GM08714 (cell line): Measurements from ENCODE around the gene OR6B1.

ENCODE experiments used
- H3K4me3 ChIP-seq: fragments of 200-500 bp; sonication (Bioruptor generic); 2 replicates; pipeline ENCODE4 v1.5.1; 2014; ENCODE audit warnings: mild to moderate bottlenecking, low read length, inconsistent platforms
- ZNF274 ChIP-seq: IDR thresholded peaks from 2 replicates; pipeline ENCODE4 v1.6.1; 2012; ENCODE audit warnings: mild to moderate bottlenecking, low read depth, low read length

Gene OR6B1

DNA sequence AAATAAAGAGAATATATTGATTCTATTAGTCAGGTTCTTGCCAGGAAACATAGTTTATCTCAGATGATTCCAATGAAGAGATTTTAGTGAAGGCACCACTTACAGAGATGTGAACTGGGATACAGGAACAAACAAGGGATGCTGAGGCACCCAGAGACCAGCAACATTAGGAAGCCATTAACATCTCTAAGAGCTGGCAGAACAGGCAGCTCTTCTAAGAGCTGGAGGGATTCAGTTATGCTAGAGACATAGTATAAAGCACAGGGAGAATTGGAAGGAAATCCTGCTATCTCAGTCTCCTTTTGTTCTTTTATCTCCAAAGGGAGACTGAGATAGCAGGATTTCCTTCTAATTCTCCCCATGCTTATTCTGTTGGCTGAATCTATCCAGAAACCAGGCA, 22.0 kb downstream of the OR6B1 start:
- no peak for TF ChIP-seq ZNF274
- no peak overlapping the region for H3K4me3 ChIP-seq

DNA sequence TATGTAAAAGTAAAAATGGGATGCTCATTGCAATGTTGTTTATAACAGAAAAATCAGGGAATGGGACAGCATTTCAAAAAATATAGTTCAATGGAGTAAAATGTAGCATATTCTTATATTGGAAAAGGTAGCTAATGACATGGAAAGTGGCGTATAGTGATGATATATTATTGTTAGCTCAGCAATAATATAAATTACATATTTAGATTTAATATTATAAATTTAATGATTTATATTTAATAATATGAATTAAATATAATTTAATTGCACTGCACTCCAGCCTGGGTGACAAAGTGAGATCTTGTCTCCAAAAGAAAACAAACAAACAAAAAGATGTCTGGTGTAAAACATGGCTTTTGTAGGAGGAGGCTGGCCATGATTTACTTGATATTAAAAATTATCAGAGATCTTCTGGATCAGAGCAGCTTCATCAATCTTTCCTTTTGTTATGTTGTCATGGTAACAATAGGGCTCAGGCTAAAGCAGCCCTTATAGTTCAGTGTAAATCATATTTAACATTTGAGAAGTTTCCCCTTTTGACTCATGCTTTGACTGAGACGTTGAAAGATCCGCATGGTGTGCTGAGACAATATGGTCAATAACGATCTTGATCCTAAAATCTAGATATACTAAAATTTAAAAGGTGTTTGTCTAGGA, 23.2 kb downstream of the OR6B1 start:
- no peak overlapping the region for H3K4me3 ChIP-seq
- no peak for TF ChIP-seq ZNF274

DNA sequence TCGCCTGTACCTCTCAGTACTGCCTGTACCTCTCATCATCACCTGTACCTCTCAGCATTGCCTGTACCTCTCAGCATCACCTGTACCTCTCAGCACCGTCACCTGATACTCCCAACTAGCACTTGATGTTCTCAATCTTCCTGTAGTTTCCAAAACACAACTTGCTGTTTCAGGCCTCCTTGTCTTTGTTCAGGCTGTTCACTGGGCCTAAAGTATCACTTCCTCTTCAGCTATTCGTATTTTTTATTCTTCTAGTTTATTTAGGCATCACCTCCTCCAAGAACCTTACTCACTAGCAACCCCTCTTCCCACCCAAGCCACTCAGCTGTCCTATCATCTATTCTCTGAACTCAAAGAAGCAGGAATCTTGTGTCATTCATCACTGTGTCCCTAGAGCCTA, 24.1 kb downstream of the OR6B1 start:
- no peak overlapping the region for H3K4me3 ChIP-seq
- no peak for TF ChIP-seq ZNF274

DNA sequence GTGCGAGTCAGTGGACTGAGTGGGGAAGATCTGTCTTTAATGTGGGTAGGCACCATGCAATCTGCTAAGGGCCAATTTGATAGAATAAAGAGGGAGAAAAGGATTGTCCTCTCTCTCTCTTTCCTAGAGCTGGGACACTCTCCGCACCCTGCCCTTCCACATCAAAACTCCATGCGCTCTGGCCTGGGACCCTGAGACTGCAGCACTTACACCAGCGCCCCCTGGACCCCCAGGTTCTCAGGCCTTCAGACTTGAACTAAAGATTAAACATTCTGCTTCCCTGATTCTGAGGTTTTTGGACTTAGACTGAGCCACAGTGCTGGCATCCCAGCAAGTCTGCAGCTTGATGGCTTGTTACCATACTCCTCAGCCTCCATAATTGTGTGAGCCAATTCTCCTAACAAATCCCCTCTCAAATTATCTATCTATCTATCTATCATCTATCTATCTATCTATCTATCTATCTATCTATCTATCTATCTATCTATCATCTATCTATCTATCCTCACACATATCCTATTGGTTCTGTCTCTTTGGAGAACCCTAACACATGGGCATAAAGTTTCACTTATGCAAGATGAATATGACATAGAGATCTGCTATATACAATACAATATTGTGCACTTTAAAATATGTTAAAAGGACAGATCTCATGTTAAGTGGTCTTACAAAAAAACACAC, 26.2 kb downstream of the OR6B1 start:
- TF ChIP-seq ZNF274 = no peak
- no peak overlapping the region for H3K4me3 ChIP-seq

DNA sequence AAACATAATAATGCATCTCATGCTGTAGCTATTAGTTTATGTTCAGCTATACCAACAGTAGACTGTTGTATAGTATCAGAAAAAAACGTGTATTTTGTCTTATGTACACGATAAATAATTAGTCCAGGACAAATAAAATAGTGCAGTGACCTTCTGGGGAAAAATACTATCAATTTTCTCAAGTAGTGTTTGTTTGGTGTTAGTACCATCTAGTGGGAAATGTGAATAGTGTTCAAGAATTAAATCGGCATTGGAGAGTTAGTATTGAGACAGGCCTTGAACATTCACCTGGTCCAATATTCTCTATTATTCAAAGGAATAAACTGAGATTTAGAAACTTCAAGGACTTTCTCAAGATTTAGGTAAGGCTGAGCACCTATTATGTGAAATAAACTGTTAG, 26.9 kb downstream of the OR6B1 start:
- TF ChIP-seq ZNF274 = no peak
- H3K4me3 ChIP-seq = no peak overlapping the region

DNA sequence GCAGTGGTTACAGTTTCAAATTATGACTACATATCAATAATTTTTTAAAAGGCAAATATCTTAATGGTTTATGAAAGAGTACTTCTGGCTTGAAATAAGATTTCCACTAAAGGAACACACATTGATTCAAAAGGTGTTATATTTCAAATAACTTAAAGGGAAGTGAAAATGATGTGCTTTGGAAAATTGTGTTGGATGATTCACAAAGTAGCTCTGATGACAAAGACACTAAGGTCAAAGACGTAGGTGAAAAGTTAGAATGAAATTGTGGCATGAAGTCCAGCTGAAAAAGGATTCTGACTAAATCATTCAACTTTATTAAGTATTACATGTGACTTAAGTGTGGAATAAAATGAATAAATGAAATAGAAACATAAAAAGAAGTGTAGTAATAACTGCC, 27.9 kb downstream of the OR6B1 start:
- TF ChIP-seq ZNF274 = no peak
- H3K4me3 ChIP-seq = no peak overlapping the region

DNA sequence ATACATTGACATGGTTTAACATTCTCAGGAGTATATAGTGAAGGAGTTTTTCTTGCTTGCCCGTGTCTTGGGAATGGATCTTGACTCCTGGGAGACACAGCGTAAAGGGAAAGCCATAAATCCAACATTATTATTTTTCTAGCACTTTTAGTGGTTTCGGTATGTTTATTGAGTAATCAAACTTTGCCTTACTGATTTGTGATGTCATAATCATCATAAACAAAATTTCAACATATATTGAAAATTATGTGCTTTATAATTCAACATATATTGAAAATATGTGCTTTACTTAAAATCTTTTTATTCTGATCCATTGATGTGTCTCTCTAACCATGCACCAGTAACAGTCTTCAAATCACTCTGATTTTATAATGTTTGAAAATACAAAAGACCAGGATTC, 28.4 kb downstream of the OR6B1 start:
- no peak overlapping the region for H3K4me3 ChIP-seq

DNA sequence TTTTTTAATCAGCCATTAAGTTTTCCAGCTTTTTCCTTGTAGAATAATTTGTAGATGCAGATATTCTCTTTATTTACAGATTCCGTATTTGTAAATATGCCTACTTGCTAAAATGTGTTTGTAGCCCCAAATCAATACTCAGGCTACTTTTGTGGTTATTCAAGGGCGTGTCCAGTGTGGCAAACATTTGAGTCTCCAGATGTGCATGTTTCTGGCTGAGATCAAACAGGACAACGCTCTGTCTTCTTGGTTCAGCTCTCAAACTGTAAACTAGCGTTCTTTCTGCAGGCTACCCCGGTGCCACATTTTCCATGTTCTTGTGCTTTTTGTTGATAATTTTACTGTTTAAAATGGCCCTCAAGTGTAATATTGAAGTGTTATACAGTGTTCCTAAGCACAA, 32.4 kb downstream of the OR6B1 start:
- no peak overlapping the region for H3K4me3 ChIP-seq
- no peak for TF ChIP-seq ZNF274

More for the DNA sequence above, 28.4 kb downstream of the OR6B1 start:
- TF ChIP-seq ZNF274 = no peak

DNA sequence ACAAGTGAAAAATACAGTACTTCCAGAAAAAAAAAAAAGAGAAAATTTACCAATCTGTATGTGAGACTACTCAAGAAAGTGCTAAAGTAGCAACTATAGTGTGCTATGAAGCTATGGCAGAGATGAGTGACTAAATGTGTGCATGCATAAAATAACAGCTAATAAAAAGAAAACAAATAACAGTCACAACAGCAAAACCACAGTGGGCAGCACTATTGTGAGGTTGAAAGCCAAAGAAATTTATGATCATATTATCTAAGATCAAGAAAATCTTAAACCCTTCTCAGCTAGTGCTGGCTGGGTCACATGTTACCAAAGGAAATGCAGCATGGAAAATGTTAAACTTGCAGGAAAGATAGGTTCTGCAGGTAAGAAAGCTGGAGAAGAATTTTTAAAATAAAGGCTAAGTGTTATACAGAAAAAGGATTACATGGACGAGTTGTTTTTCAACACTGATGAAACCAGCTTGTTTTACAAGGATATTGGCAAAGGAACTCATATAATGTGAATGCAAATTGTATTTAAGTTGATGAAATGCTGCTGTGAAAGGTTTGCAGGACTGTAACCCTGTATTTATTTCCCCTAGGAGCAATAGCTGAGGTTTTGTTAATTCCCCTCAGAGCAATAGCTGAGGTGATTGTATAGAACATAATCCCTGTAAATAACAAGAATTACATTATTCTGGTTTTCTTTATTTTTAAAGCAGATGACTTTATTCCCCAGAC, 33.0 kb downstream of the OR6B1 start:
- H3K4me3 ChIP-seq = no peak overlapping the region
- TF ChIP-seq ZNF274 = no peak

DNA sequence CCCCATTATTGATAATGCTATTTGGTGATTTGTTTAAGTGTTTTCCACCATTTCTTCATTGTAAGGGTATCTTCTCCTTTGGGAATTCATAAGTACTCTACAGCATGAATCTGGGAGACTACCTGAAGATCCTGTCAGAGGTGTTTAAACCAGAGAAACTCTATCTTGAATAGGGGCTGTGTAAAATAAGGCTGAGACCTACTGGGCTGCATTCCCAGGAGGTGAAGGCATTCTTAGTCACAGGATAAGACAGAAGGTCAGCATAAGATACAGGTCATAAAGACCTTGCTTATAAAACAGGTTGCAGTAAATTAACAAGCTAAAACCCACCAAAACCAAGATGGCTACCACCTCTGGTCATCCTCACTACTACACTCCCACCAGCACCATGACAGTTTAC, 35.3 kb downstream of the OR6B1 start:
- no peak for TF ChIP-seq ZNF274

DNA sequence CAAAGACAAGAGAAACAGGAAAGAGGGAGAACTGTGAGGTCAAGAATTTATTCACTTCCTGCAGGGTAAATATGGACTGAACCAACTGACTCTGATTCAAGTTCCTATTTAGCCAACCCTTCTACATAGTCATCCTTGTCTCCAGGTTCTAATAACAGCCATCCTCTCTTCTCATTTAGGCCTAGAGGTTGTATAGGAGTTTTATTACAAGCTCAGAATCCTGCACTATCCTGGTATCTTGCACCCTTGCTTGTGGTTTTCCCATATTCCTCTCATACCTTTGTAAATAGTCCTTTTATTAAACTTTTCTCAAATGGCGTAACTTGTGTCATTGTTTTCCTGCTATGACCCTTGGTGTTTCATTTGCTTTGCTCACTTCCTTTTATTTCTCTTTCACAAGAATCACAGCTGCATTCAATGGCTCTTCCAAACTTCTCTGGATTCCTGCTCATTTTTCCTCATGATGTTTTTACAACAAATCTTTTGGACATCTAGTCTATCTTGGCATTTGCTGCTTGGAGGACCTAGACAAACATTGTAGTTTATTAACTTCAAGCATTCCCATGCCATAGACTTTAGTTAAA, 36.3 kb downstream of the OR6B1 start:
- no peak overlapping the region for H3K4me3 ChIP-seq
- no peak for TF ChIP-seq ZNF274

More for the DNA sequence above, 35.3 kb downstream of the OR6B1 start:
- no peak overlapping the region for H3K4me3 ChIP-seq

DNA sequence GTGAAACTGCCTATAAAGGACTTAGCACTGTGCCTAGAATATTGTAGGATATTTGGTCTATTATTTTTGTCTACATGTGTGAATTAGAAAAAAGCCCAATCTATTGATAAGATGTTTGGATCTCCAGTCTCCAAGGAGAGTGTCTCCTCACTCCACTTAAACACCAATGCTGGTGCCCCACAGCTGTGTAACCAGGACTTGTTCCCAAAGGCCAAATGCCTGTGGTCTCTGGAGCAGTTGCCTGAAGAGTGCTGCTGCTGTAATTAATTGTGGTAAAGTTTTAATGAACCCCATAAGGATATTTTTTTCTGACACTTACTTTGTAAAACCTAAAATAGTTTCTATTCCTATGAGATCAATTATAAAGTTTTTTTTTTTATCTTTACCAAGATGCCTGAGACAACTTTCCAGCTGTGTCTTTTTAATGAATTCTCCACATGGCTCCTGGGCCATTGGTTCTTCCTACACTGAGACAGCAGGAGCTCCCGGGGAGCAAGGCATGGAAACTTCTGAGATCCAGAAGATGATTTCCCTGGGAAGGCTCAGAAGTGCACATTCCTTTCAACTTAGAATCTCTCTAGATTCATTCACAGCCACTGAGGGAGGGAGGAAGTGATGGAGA, 37.4 kb downstream of the OR6B1 start:
- H3K4me3 ChIP-seq = no peak overlapping the region
- TF ChIP-seq ZNF274 = no peak

DNA sequence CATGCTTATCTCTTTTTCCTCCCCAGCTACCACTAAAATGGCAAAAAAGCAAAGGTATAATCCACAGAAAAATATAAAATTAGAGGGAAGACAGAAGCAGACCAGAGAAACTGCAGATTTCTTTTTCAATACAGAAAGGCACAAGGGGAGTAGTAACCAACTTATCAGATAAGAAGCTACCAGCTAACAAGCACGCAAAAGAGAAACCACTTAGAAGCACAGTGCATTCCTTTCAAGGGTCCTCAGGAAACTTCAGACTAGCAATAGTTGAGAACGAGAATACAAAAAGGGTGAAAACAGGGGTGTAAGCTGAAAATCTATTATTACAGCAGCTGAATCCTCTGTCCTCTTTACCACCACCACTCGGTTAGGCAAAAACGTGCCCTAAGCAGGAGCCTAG, 38.8 kb downstream of the OR6B1 start:
- TF ChIP-seq ZNF274 = no peak

DNA sequence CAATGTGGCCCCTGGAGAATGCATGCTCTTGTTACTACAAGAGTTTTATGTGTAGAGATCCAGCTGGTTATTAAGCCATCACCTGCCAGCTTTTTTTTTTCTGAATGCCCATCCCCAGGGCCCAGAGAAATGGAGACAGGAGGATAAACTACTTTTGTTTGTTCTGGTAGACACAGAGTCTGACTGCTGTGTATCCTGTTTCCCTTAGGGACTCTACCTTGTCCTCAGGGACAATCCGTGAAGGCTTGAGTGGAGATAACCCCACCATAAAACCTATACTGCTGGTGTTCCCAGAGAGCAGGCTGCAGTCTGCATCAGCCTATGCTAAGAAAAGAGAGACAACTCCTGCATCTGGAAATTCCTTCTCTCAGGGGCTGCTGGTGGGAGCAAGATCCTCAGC, 48.5 kb downstream of the OR6B1 start, which contains the start of gene OR2A5:
Gene OR2A5 (plus strand): TSS at position 301 of the 400 bp plus-strand sequence. CDS start 1,454 bp downstream, outside the sequence.
- TF ChIP-seq ZNF274 = no peak
- no peak within 1 kb of the TSS for H3K4me3 ChIP-seq

More for the DNA sequence above, 38.8 kb downstream of the OR6B1 start:
- no peak overlapping the region for H3K4me3 ChIP-seq
